GM12878 (cell line): ENCODE measurements around the gene LRSAM1.

Experiments used
- BACH1 ChIP-seq: fragments of 450-650 bp; IDR thresholded peaks from 2 replicates; pipeline ENCODE4 v1.6.1; 2017; ENCODE audit warnings: mild to moderate bottlenecking, borderline replicate concordance
- CHD1 ChIP-seq: IDR thresholded peaks from 2 replicates; pipeline ENCODE4 v1.6.1; 2012; ENCODE audit warnings: low read depth, low read length, improper control_type of control experiment
- DPF2 ChIP-seq: fragments of 450-650 bp; IDR thresholded peaks from 2 replicates; pipeline ENCODE4 v1.6.1; 2017; ENCODE audit warnings: mild to moderate bottlenecking
- EZH2 ChIP-seq: IDR thresholded peaks from 2 replicates; pipeline ENCODE4 v1.6.1; 2012; ENCODE audit warnings: low read depth, mild to moderate bottlenecking, control low read depth, inconsistent platforms, low read length, borderline replicate concordance; ENCODE audit not compliant: control insufficient read depth
- FOXM1 ChIP-seq: IDR thresholded peaks from 2 replicates; pipeline ENCODE4 v1.6.1; 2012; ENCODE audit warnings: low read depth, mild to moderate bottlenecking, inconsistent platforms, low read length, moderate library complexity
- GABPA ChIP-seq: IDR thresholded peaks from 2 replicates; pipeline ENCODE4 v1.6.1; 2014; ENCODE audit warnings: antibody characterized with exemption, low read depth, mild to moderate bottlenecking, inconsistent platforms
- JUND ChIP-seq: IDR thresholded peaks from 2 replicates; pipeline ENCODE4 v1.6.1; 2012; ENCODE audit warnings: low read depth, mild to moderate bottlenecking, low read length, improper control_type of control experiment, moderate library complexity
- PAX8 ChIP-seq: fragments of 450-650 bp; IDR thresholded peaks from 2 replicates; pipeline ENCODE4 v1.6.1; 2017; ENCODE audit warnings: mild to moderate bottlenecking, moderate library complexity
- POLR2A ChIP-seq: IDR thresholded peaks from 2 replicates; pipeline ENCODE4 v1.6.1; 2011; ENCODE audit warnings: low read depth, mild to moderate bottlenecking, low read length
- SMC3 ChIP-seq: IDR thresholded peaks from 2 replicates; pipeline ENCODE4 v1.6.1; 2011; ENCODE audit warnings: low read length, improper control_type of control experiment, borderline replicate concordance
- STAT3 ChIP-seq: IDR thresholded peaks from 2 replicates; pipeline ENCODE4 v1.6.1; 2011; ENCODE audit warnings: low read depth, low read length, improper control_type of control experiment
- TAF1 ChIP-seq: IDR thresholded peaks from 2 replicates; pipeline ENCODE4 v1.6.1; 2011; ENCODE audit warnings: mild to moderate bottlenecking, low read depth, low read length, borderline replicate concordance
- TF ChIP-seq, protein P1 (sequence below), 3 experiments: IDR thresholded peaks in 2 of 3; conservative IDR thresholded peaks in 1 of 3; 2 replicates each; pipeline ENCODE4 v1.5.1; 2011; ENCODE audit warnings: low read depth in 3 of 3, low read length in 3 of 3, mild to moderate bottlenecking in 3 of 3, control low read depth in 2 of 3, moderate library complexity in 2 of 3, inconsistent platforms in 1 of 3, mixed read lengths in 1 of 3; ENCODE audit not compliant: control insufficient read depth in 2 of 3, insufficient read depth in 1 of 3; ENCODE audit errors: extremely low read depth in 1 of 3
- TF ChIP-seq, protein P2 (sequence below): fragments of 150-350 bp; IDR thresholded peaks from 2 replicates; pipeline ENCODE4 v1.6.1; 2016; ENCODE audit warnings: low read depth, low read length

DNA sequence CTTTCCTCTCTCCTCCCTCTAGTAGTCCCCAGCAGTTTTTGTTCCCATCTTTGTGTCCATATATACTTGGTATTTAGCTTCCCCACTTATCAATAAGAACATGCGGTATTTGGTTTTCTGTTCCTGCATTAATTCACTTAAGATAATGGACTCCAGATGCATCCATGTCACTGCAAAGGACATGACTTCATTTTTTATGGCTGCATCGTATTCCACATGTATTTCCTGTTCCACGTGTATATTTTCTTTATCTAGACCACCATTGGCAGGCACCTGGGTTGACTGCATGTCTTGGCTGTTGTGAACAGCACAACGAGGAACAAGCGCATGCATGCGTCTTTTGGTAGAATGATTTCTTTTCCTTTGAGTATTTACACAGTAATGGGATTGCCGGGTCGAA lies 20.9 kb upstream of the LRSAM1 start:
- TF ChIP-seq EZH2 (no peak), POLR2A (no peak), STAT3 (no peak), GABPA (no peak), SMC3 (no peak), FOXM1 (no peak), JUND (no peak), TAF1 (no peak), PAX8 (no peak), BACH1 (no peak), DPF2 (no peak), CHD1 (no peak)
- TF ChIP-seq, protein P1, sequence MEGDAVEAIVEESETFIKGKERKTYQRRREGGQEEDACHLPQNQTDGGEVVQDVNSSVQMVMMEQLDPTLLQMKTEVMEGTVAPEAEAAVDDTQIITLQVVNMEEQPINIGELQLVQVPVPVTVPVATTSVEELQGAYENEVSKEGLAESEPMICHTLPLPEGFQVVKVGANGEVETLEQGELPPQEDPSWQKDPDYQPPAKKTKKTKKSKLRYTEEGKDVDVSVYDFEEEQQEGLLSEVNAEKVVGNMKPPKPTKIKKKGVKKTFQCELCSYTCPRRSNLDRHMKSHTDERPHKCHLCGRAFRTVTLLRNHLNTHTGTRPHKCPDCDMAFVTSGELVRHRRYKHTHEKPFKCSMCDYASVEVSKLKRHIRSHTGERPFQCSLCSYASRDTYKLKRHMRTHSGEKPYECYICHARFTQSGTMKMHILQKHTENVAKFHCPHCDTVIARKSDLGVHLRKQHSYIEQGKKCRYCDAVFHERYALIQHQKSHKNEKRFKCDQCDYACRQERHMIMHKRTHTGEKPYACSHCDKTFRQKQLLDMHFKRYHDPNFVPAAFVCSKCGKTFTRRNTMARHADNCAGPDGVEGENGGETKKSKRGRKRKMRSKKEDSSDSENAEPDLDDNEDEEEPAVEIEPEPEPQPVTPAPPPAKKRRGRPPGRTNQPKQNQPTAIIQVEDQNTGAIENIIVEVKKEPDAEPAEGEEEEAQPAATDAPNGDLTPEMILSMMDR (IDR thresholded peaks at IDR 0.05 in 2 of 3, conservative IDR thresholded peaks at IDR 0.05 in 1 of 3; ENCODE audit: control insufficient read depth in 2 of 3, extremely low read depth in 1 of 3, insufficient read depth in 1 of 3, low read depth in 3 of 3, low read length in 3 of 3), result no peak
- TF ChIP-seq, protein P2, sequence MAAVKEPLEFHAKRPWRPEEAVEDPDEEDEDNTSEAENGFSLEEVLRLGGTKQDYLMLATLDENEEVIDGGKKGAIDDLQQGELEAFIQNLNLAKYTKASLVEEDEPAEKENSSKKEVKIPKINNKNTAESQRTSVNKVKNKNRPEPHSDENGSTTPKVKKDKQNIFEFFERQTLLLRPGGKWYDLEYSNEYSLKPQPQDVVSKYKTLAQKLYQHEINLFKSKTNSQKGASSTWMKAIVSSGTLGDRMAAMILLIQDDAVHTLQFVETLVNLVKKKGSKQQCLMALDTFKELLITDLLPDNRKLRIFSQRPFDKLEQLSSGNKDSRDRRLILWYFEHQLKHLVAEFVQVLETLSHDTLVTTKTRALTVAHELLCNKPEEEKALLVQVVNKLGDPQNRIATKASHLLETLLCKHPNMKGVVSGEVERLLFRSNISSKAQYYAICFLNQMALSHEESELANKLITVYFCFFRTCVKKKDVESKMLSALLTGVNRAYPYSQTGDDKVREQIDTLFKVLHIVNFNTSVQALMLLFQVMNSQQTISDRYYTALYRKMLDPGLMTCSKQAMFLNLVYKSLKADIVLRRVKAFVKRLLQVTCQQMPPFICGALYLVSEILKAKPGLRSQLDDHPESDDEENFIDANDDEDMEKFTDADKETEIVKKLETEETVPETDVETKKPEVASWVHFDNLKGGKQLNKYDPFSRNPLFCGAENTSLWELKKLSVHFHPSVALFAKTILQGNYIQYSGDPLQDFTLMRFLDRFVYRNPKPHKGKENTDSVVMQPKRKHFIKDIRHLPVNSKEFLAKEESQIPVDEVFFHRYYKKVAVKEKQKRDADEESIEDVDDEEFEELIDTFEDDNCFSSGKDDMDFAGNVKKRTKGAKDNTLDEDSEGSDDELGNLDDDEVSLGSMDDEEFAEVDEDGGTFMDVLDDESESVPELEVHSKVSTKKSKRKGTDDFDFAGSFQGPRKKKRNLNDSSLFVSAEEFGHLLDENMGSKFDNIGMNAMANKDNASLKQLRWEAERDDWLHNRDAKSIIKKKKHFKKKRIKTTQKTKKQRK, result no peak
